H1 (cell line): ENCODE results near the gene TOR1AIP1. TPM values are rescaled to one million over a fixed set of nuclear protein-coding genes. Genes with fewer than 3 reads are reported as not detected.

Experiments
- CHD2 ChIP-seq: IDR thresholded peaks from 2 replicates; pipeline ENCODE4 v1.6.1; 2012; ENCODE audit warnings: low read length, improper control_type of control experiment
- CHD7 ChIP-seq: fragments of 300-600 bp; sonication (generic); IDR thresholded peaks from 2 replicates; pipeline ENCODE4 v1.7.1; 2012; ENCODE audit warnings: low read length, moderate library complexity, mild to moderate bottlenecking, inconsistent platforms; ENCODE audit not compliant: insufficient replicate concordance
- polyA plus RNA-seq, 7 experiments: library from polyadenylated mRNA; depleted of rRNA in 3 of 7; stranded (reverse) in 5 of 7; unstranded in 2 of 7; fragments of >200 nt in 5 of 7; fragments of 200-250 nt in 2 of 7; gene quantifications; 1 replicate in 5 of 7; 2 replicates in 1 of 7; 4 replicates in 1 of 7; pipeline versions ENCODE4 v1.2.1 to v1.2.3, GENCODE V29; 2011 to 2013; ENCODE audit warnings: missing spikeins in 2 of 7, mixed read lengths in 2 of 7
- total RNA-seq: library from RNA; stranded (reverse); fragmentation: NEBNext Ultra II Directional; extraction: Animal tissue kit (Norgen Biotek cat#: 25700); gene quantifications from 2 replicates; pipeline ENCODE4 v1.2.1, GENCODE V29; 2021

TOR1AIP1 gene
- total and polyA plus RNA-seq, 2 of the 8 experiments (the other 6 are each of a cell fraction or from before 2014, with no cell fraction given), result 5.7 to 22.8 TPM

- no peak for TF ChIP-seq CHD7
- TF ChIP-seq CHD2, result no peak
Measured at GRCh38 chr1:179870870-179871269, 11.2 kb upstream of the TOR1AIP1 start (continued).
